Spinal cord (tissue), 10 donors: Measurements from ENCODE around the gene TLCD3A. TPM values are rescaled to one million over a fixed set of nuclear protein-coding genes. Genes with fewer than 3 reads are reported as not detected.
A peak's percentile ranks its signal among the peaks of the same experiment; 100 is the strongest.
"Not testable (repeated sequence)": the region's sequence is repeated elsewhere in the genome, so short reads cannot be mapped to it uniquely, and the experiment has no call there.

Experiments used
- DNase-seq, 6 donors: peaks; one replicate each; pipeline versions ENCODE4 v3.0.0 to v3.0.0-alpha.2; 2013 to 2015; ENCODE audit warnings: low spot score in 6 of 6, low read depth in 4 of 6
- H3K27ac ChIP-seq: one replicate; pipeline ENCODE4 v1.5.1; 2013; ENCODE audit warnings: low read depth, low read length, control low read depth
- H3K27me3 ChIP-seq: one replicate; pipeline ENCODE4 v1.6.1; 2013; ENCODE audit warnings: low read length; ENCODE audit not compliant: control insufficient read depth, insufficient read depth
- H3K36me3 ChIP-seq: one replicate; pipeline ENCODE4 v1.6.1; 2013; ENCODE audit warnings: low read length; ENCODE audit not compliant: control insufficient read depth, insufficient read depth
- H3K4me1 ChIP-seq: one replicate; pipeline ENCODE4 v1.6.1; 2013; ENCODE audit warnings: low read length; ENCODE audit not compliant: control insufficient read depth, insufficient read depth
- H3K4me3 ChIP-seq: one replicate; pipeline ENCODE4 v1.5.1; 2013; ENCODE audit warnings: low read depth, low read length, control low read depth
- H3K9me3 ChIP-seq: one replicate; pipeline ENCODE4 v1.6.1; 2013; ENCODE audit warnings: low read length; ENCODE audit not compliant: control insufficient read depth, insufficient read depth
- WGBS: methylation state at CpG from one replicate; pipeline ENCODE4 v1.1.5; 2013; ENCODE audit warnings: missing lambda C conversion rate; ENCODE audit not compliant: insufficient coverage; 5-methylcytosine and 5-hydroxymethylcytosine counted together
- polyA plus RNA-seq, 2 donors: library from polyadenylated mRNA; unstranded; fragments of 120-200 nt; gene quantifications; one replicate each; pipeline ENCODE4 v1.2.1, GENCODE V29; 2013; ENCODE audit not compliant: insufficient read length in 2 of 2
- total RNA-seq, 2 donors: library from RNA; depleted of rRNA in 1 of 2; stranded (reverse); fragments of 120-200 nt in 1 of 2; fragments of >200 nt in 1 of 2; gene quantifications; one replicate each; pipeline versions ENCODE4 v1.2.3 to v1.2.4, GENCODE V29; 2013 to 2014
- donor health status: healthy.

Gene TLCD3A
- total and polyA plus RNA-seq, 4 donors: 11.3 to 27.6 (median 21.2) TPM

- DNase-seq: no peak
- no peak overlapping the region for H3K4me3 ChIP-seq
- H3K4me1 ChIP-seq: no peaks in the 10 kb centered on the region
- H3K9me3 ChIP-seq: no peaks in the 10 kb centered on the region
- 88% methylated on average over 6 of the region's 10 CpGs for WGBS
- H3K27me3 ChIP-seq: no peaks in the 10 kb centered on the region
- peaks cover 41% of the 10 kb centered on the region for H3K36me3 ChIP-seq
- no peak overlapping the region for H3K27ac ChIP-seq
Observed at GRCh38 chr17:692116-692515, 40.3 kb upstream of the TLCD3A start.

GRCh38 chr17:693791-694638 lies 38.4 kb upstream of the TLCD3A start:
- H3K36me3 ChIP-seq: peaks cover 52% of the 10 kb centered on the region

GRCh38 chr17:696369-696768 lies 36.0 kb upstream of the TLCD3A start:
- no peak for DNase-seq
- no peaks in the 10 kb centered on the region for H3K9me3 ChIP-seq
- WGBS: 83% methylated on average over 2 of the region's 2 CpGs
- no peaks in the 10 kb centered on the region for H3K27me3 ChIP-seq
- H3K36me3 ChIP-seq: peaks cover 47% of the 10 kb centered on the region
- H3K4me1 ChIP-seq: no peaks in the 10 kb centered on the region
- no peak overlapping the region for H3K4me3 ChIP-seq
- no peak overlapping the region for H3K27ac ChIP-seq

More at GRCh38 chr17:693791-694638, 38.4 kb upstream of the TLCD3A start:
- no peaks in the 10 kb centered on the region for H3K4me1 ChIP-seq
- 84% methylated on average over 12 of the region's 14 CpGs for WGBS
- no peak overlapping the region for H3K27ac ChIP-seq
- DNase-seq: no peak
- no peaks in the 10 kb centered on the region for H3K27me3 ChIP-seq
- H3K9me3 ChIP-seq: no peaks in the 10 kb centered on the region
- H3K4me3 ChIP-seq: no peak overlapping the region

- DNase-seq: no peak
- no peak overlapping the region for H3K4me3 ChIP-seq
- H3K36me3 ChIP-seq: peaks cover 52% of the 10 kb centered on the region
- no peaks in the 10 kb centered on the region for H3K27me3 ChIP-seq
- H3K4me1 ChIP-seq: no peaks in the 10 kb centered on the region
- 88% methylated on average over 3 of the region's 8 CpGs for WGBS
- no peaks in the 10 kb centered on the region for H3K9me3 ChIP-seq
- no peak overlapping the region for H3K27ac ChIP-seq
Observed at GRCh38 chr17:697682-698081, 34.7 kb upstream of the TLCD3A start.

- not testable (repeated sequence) for H3K4me1 ChIP-seq, H3K4me3 ChIP-seq, H3K27me3 ChIP-seq, H3K9me3 ChIP-seq, DNase-seq, H3K27ac ChIP-seq
- 100% methylated on average over 1 of the region's 2 CpGs for WGBS
- peaks cover 49% of the 10 kb centered on the region for H3K36me3 ChIP-seq
Observed at GRCh38 chr17:698096-698495, 34.3 kb upstream of the TLCD3A start.

- no peaks in the 10 kb centered on the region for H3K4me1 ChIP-seq
- H3K27ac ChIP-seq: no peak overlapping the region
- peaks cover 42% of the 10 kb centered on the region for H3K36me3 ChIP-seq
- no peaks in the 10 kb centered on the region for H3K9me3 ChIP-seq
- DNase-seq: no peak
- no peaks in the 10 kb centered on the region for H3K27me3 ChIP-seq
- 91% methylated on average over 4 of the region's 7 CpGs for WGBS
- no peak overlapping the region for H3K4me3 ChIP-seq
Observed at GRCh38 chr17:699345-699744, 33.1 kb upstream of the TLCD3A start.

- Histone ChIP-seq H3K27ac (no peak overlapping the region), H3K27me3 (no peaks in the 10 kb centered on the region), H3K4me3 (no peak overlapping the region), H3K9me3 (no peaks in the 10 kb centered on the region), H3K36me3 (peaks cover 38% of the 10 kb centered on the region), H3K4me1 (no peaks in the 10 kb centered on the region)
- no CpG with 5 or more reads among the region's 1 CpG for WGBS
- peak in 3 of 6 donors; percentile 31 to 80 (median 57) for DNase-seq
Observed at GRCh38 chr17:700504-701094, 31.8 kb upstream of the TLCD3A start.

GRCh38 chr17:703081-703875 lies 29.1 kb upstream of the TLCD3A start:
- H3K4me1 ChIP-seq: no peaks in the 10 kb centered on the region
- no peaks in the 10 kb centered on the region for H3K9me3 ChIP-seq
- 96% methylated on average over 6 of the region's 12 CpGs for WGBS
- H3K27ac ChIP-seq: no peak overlapping the region
- H3K4me3 ChIP-seq: no peak overlapping the region
- H3K27me3 ChIP-seq: no peaks in the 10 kb centered on the region
- H3K36me3 ChIP-seq: peaks cover 30% of the 10 kb centered on the region
- DNase-seq: no peak

GRCh38 chr17:704111-704864 lies 28.1 kb upstream of the TLCD3A start:
- Histone ChIP-seq H3K27ac (no peak overlapping the region), H3K4me3 (no peak overlapping the region), H3K36me3 (peaks cover 33% of the 10 kb centered on the region), H3K27me3 (no peaks in the 10 kb centered on the region), H3K4me1 (no peaks in the 10 kb centered on the region), H3K9me3 (no peaks in the 10 kb centered on the region)
- DNase-seq: no peak
- WGBS: 100% methylated on average over 1 of the region's 4 CpGs
